Cortex of kidney (tissue), 1 donor: ENCODE measurements around the gene NUBP2.

Experiments
- DNase-seq: peaks from one replicate; lab custom pipeline; 2025; lab: John Stamatoyannopoulos, UW

Gene NUBP2, protein sequence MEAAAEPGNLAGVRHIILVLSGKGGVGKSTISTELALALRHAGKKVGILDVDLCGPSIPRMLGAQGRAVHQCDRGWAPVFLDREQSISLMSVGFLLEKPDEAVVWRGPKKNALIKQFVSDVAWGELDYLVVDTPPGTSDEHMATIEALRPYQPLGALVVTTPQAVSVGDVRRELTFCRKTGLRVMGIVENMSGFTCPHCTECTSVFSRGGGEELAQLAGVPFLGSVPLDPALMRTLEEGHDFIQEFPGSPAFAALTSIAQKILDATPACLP

DNA sequence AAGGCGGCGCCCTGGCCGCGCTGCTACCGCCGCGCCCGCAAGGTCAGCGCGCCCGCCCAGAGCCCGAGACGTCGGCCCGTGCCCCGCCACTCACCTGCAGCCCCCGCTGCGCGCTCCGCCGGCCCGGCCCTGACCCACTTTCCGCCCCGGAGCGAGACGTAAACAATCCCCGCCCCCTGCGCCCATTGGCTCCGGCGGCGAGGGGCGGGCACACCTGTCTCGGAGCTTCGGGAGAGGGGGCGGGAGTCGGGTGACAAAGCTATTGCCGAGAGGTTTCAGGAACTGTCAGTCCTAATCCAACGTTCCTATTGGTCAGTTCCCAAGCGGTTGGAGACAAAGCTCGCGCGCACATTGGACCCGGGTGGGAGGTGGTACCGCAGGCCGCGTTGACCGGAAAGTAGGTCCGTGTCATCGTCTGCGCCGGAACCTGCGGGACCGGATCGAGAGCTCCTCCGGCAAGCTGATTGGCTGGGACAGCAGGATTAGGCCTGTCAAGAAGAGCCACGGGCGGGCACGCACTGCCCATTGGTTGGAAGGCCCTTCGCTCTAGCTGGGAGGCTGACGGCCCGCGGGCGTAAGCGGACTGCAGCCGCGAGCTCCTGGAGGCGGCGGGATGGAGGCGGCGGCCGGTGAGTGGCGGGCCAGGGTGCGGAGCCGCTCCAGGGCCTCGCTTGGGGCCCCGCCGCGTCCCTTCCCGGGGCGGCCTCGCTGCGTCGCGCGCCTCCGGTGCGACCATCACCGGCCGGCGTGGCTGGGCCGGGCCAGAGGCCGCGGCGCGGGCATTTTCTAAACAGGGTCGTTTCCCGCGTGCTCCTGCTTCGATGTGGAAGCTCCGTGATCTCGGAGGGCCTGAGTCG lies at the start of gene NUBP2, which contains the start of gene SPSB3:
Gene NUBP2, plus strand, starts transcription at position 553 of the 857 bp plus-strand sequence. Its CDS starts 61 bp downstream, at position 614.
Gene SPSB3, minus strand, starts transcription at position 164 of the 857 bp plus-strand sequence. CDS start 1,088 bp downstream, outside the sequence.
- DNase-seq = peak; percentile 100

DNA sequence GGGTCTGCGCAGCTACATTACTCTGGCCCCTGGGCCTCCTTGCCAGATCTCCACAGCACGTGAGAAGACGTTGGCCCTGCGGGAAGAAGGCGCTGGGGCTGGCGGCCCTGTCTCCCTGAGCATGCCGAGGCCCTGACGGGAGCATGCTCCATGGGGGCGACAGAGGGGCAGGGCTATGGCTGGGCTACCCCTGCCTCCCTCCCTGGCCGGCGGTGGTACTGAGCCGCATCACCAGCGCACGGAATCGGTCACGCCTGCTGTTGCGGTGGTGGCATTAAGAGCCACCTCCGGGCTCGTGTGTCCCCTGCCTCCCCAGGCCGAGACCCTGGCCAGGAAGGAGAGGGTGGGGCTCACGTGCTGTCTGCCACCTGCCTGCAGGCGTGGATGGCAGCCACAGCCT lies 48.6 kb upstream of the NUBP2 start:
- DNase-seq = no peak

DNA sequence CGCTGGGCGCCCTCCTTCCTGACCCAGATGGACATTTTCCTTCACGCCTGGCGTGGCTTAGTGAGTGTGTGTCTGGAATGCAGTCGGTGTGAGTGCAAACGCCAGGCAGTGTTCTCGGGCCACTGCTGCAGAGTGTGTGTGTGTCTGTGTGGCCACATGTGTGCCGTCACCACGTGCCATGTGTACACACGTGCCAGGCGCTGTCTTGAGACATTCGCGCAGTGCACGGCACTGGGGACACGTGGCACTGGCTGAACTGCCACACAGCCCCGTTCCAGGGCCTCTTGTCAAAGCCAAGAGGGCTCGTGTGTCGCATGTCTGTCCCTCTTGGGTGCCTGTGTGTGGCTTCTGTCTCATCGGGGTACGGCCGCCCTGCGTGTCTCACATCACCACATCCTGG lies 47.9 kb upstream of the NUBP2 start:
- DNase-seq = no peak

DNA sequence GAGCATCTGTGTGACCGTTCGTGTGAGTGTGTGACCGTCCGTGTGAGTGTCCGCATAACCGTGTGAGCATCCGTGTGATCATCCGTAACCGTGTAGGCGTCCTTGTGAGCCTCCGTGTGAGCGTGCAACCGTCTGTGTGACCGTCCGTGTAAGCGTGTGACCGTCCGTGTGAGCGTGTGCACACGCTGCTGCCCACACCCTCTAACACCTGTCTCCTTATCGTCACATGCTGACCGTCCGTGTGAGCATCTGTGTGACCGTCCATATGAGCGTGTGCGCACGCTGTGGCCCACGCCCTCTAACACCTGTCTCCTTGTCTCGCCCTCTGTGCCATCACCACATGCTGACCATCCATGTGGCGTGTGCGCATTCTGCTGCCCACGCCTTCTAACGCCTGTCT lies 42.5 kb upstream of the NUBP2 start:
- no peak for DNase-seq

DNA sequence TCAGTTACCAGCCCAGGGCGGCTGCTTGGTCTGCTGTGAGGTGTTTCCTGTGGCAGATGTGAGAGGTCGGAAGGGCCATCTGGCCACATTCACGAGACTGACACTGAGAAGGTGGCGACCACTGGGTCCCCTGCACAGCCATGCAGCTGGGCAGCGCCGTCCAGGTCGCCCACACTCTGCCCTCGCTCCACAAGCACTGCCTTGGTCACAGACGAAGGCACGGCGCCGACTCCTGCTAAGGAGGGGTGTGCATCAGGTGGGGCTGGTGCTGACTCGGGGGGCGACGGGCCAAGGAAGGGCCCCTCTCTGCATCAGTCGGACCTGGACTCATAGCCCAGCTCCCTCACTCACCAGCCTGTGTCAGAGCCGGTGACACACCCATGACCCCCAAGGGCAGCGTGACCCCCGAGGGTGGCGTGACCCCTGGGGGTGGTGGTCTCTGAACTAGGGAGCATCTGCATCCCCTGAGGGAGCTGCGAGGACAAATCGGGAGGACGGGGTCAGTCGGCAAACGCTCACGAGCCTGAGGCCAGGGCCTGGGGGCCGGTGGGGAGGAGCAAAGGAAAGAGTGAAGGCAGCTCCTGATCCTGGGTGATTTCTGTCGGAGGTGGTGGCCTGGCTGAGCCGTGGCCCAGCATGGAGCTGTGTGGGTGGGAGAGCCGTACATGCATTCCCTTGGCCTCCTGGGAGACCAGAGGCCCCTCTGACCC lies 41.8 kb upstream of the NUBP2 start:
- DNase-seq = no peak

DNA sequence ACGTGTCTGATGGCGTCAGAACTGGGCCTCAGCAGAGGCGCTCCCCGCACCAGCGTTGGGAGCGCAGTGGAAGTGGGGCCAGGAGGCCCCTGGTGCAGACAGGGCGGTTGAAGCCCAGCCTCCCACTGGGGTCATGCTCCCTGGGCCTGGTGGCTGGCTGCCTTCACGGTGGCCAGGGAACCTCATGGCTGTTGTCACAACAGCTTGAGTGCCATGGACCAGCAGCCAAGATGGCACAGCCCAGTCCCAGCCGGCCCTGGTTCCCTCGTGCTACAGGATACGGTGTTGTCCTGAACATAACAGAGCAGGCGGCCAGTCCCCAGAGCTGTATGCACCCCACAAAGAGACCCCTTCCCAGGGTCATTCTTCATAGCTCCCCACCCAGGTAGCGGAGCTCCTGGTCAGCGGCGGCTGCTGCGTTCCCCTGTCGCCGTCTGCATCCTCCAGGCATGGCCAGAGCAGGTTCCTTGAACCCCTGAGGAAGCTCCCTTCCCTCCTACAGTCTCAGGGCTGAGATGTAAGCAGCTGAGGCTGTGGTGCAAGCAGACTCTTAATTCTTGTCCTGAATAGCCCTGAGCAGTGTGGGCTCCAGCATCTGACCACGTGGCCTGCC lies 41.1 kb upstream of the NUBP2 start:
- DNase-seq = no peak

DNA sequence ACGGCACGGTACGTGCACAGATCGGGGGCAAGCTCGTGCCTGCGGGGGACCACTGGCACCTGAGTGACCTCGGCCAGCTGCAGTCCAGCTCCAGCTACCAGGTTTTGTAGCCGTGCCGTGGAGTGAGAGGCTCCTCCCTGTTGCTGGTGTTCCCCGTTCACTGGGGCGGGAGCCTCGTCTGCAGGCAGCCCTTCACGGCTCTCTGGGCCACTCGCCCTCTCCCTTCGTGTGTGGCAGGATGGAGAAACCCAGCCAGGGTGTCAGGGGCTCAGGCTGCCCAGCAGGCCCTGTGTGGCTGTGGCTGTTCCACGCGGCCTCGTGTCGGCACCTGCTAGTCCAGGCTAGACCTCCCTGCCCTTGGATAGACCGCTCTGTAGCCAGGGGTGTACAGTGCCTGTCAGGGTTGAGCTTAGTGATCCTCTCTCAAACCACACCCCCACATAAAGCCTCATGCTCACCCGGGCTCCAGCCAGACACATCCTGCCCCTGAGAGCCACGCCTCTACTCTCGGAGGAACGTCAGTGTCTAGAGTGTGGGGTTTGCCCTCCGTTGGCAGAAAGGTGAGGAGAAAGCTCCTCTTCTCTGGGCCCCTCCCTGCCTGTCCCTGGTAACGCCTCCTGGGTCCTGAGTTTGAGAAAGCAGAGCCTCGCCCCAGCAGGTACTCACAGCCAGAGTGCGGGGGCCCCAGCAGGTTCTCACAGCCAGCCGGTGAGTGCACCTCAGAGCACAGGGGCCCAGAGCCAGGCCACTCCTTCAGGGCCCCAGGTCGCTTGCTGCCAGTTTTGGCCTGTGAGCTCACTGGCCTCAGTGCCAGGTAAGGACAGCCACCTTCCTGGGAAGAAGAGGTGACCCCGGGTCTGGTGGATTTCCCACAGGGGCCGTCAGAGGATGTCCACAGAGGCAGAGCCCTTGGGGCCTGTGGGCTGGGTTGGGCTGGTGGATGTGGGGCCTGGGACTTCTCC lies 39.1 kb upstream of the NUBP2 start:
- DNase-seq = no peak

DNA sequence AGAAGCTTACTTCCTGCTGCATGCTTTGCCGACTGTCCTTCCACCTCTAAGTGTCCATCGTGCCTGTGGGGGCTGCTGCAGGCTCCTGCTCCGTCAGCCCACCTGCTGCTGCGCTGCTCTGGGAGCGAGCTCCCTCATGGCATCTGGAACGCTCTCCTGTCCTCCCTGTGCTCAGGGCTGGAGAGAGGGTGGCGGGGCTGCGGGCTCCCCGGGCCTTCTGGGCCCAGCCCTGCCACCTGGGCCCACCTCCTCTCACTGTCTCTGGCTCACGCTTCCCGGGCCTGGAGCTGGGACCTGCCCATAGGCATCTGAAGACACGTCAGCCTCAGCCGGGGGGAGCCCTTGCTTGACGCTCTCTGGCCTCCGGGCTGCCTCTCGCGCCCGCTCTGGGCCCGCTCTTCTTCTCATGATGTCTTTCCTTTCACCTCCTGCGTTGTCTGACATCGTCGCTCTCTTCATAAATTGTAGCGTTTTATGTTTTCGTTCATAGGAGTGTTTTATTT lies 38.4 kb upstream of the NUBP2 start:
- DNase-seq = no peak

DNA sequence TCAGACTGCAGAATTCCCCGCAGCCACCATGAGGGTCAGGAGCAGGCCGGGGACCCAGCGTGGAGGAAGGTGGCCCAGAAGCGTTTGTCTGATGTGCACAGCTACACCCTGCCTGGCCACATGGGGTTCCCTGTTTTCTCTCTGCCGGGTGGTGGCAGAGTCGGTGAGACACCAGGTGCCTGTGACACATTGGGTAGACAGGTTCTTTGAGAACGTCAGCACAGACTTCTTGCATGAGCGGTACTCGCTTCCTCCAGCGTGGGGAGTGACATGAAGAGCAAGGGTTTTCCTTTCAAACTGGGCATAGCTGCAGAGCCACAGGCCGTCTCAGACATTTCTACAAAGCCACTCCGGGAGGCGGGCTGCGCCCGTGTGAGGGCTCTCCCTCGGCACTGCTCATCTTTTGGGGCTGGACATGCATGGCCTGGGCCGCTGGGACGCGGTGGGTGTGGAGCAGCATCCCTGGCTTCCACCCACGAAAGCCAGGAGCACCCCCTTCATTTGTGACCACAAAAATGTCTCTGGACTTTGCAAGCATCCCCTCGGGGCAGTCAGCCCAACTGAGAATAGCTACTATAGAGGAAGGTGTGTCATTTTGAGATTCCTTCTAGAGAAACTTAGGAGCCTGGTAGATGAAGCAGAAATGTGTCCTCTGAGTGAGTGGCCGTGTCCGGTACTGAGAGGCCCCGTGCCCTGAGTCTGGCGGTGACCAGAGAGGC lies 37.4 kb upstream of the NUBP2 start:
- no peak for DNase-seq

DNA sequence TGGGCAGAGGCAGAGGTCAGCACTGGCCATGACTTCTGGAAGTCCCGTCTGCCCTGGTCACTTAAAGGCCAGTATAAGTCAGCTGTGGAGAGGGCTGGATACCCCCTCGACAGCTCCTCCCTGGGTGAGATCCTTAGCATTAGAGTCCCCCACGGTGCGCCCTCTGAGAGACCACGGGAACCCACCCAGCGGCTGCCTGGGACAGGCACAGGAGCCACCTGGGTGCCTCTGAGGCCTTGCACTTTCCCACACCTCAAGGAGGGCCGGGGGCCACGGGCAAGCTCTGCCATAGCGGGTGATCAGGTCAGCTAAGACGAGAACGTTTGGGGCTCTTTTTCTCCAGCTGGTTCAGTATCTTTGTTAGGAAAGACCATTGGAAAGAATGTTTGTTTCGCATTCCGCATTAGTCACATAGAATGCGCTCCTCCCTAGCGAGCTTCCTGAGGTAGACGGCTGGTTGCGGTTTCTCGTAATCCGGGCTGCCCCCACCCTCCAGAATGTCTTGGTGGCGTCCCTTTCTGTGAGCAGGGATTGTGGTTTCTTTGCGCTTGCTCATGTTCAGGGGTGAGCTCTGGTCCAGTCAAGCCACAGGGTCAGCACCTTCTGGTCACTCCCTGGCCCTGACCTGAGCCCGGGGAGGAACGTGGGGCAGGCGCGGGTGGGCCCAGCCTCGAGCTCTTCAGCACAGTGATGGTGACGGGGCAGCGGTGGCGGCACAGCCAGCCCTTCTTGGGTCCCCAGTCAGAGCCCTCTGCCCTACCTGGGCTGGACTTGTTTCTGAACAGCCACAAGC lies 36.7 kb upstream of the NUBP2 start:
- DNase-seq = no peak

DNA sequence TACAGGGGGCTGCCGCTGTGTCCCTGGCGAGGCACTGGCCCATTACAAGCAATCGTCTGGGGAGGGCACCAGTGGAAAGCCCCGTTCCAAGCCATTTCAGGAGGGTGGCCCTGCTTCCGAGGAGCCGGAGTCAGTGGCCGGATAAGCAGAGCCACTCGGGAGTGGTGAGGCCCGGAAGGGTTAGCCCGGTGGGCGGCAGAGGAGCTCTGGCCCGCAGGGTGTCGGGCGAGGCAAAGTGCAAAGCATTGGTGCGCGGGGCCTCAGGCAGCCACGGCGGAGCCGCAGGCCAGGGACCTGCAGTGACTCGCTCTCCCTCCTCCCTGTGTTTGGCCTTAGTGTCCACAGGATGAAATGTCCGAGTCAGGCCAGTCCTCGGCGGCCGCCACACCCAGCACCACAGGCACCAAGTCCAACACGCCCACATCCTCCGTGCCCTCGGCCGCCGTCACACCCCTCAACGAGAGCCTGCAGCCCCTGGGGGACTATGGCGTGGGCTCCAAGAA lies 36.0 kb upstream of the NUBP2 start:
- no peak for DNase-seq

DNA sequence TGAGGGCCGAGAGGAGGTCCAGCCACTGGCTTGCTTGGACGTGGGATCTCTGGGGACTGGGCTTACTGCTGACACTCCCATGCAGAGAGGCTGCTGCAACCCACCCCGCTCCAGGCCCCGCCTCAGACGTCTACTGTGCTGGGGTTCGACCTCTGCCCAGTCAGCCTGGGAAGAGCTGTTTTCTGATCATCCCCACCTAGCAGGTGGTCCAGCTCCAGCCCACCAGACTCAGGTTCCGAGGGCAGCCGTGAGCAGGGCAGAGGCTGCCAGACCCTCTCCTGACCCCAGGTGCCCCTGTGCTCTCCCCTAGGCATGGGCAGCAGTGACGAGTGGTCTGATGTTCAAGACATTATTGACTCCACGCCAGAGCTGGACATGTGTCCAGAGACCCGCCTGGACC lies 34.8 kb upstream of the NUBP2 start:
- DNase-seq = no peak

DNA sequence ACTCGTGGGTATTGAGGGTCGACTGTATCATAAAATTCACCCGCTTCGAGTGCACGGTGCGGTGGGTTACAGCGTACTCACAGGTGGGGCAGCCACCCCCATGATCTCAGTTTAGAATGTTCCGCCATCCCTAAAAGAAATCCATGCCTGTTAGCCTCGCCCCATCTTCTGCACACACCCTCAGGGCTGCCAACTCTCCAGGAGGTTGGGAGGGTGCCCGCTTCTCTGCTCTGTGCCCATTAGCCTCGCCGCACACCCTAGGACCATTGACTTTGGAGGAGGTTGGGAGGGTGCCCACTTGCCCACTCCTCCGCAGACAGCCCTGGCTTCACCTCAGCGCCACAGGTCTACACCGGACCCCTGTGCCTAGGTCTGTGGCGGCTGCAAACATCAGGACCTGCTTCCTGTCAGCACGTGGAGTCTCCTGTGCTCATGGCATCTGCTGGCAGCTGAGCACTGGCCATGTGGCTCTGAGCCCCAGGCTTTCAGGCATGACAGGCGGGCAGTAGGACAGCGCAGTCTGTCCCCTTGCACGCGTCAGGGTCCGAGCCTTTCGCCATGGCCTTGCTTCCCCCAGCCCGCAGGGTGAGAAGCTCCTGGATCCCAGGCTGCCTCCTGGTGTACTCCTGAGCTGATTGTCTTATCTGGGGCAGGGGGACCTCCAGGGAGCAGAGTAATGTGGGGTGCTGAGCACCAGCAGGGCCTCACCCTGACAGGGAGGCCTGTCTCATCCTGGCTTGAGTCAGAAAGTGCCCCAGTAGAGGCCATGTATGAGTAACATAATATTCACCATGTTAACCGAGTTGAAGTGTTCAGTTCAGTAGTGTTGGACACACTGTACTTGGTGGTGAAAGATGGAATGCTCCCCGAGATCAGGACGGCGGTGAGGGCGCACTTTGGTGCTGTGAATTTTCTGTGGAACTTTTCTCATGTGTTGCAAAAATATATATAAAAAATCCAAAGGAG lies 33.3 kb upstream of the NUBP2 start:
- no peak for DNase-seq

DNA sequence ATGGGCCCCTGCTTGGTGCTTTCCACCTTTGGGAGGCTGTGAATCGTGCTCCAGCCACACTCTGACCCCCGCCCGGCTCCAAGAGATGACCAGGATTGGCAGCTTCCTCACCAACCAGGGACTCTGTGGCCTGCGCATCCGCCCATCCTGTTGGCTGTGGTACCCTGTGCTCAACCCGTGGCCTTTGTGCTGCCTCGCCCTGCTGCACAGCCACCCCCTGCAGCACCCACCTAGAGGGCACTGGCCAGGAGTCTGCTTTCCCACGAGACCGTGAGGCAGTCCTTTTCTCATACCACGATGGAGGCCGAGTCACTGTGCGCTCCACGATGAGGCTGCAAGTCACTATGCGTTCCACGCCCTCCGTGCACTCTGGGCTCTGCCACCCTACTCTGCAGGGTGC lies 30.8 kb upstream of the NUBP2 start:
- no peak for DNase-seq

DNA sequence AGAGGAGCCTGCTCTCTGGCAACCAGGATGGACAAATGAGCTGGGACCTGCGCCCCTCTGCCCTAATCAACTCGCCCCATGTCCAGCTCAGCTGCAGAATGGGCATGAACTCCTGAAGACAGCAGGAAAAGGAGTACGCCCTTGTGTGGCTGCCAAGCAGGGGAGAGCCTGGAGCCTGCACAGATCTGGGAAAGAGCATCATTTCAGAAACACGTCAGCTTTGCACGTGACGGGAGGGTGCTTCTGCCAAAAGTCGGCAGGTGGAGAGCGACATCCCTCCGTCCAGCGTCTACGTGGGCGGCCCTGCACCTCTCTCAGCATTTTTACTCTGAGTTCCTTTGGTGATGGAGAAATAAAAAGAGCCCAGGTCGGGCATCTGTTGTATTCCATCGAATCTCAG lies 29.9 kb upstream of the NUBP2 start:
- no peak for DNase-seq

DNA sequence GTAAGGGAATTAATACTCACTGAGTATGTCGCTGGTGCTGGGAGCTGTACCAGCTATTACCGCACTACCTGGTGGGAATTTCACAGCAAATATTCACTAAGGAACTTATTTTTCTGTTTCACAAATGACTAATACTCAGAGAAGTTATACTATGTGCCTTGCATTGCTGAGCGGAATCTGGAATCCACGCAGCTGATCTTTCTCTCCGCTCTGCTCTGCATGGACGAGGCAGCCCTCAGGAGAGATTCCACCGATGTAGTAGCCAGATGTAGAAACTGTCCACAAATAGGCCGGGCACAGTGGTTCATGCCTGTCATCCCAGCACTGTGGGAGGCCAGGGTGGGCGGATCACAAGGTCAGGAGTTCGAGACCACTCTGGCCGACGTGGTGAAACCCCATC lies 28.6 kb upstream of the NUBP2 start:
- DNase-seq = no peak

DNA sequence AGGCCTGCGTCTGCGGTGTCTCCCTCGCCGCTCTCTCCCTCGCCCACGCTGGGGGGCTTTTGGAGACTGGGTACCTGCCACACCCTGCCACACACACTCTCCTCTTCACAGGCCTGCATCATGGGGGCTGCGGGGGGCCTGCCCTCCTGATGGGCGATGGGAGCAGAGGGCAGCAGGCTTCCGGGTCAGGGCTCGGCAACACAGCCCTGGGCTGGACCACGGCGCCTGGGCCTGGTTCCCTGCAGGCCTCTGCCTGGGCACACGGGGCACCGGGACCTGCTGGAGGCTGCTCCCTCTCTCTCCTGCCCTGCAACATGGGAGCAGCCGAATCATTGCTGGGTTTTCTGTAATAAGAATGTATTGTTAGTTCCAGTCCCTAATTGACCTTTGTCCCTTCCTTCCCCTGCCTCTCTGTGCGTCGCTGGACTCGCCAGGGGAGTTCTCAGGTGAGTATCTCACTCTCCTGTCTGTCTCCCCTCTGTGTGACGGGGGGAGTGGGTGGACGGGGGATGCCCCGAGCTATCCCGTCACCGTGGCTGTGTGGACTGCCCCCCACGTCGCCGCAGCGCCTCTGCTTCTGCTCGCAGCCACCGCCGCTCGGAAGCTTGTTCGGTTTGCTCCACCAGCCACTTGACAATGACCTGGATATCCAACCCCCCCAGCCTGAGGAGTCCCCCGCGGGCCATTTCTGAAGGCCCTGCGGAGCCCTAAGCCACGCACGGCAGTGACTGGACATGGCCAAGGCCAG lies 24.9 kb upstream of the NUBP2 start:
- no peak for DNase-seq
